HL-60 (cell line): ENCODE data around the gene PPIC.

Experiments used
- CTCF ChIP-seq: IDR thresholded peaks from one replicate; pipeline ENCODE4 v1.5.1; 2011; ENCODE audit warnings: low read length, control low read depth, inconsistent platforms; ENCODE audit not compliant: insufficient read depth
- GABPA ChIP-seq: IDR thresholded peaks from 2 replicates; pipeline ENCODE4 v1.6.1; 2012; ENCODE audit warnings: low read depth
- POLR2AphosphoS5 ChIP-seq: IDR thresholded peaks from 2 replicates; pipeline ENCODE4 v1.6.1; 2012; ENCODE audit warnings: low read depth
- SPI1 ChIP-seq: IDR thresholded peaks from 2 replicates; pipeline ENCODE4 v1.6.1; 2012; ENCODE audit warnings: low read depth, mild to moderate bottlenecking, borderline replicate concordance

DNA sequence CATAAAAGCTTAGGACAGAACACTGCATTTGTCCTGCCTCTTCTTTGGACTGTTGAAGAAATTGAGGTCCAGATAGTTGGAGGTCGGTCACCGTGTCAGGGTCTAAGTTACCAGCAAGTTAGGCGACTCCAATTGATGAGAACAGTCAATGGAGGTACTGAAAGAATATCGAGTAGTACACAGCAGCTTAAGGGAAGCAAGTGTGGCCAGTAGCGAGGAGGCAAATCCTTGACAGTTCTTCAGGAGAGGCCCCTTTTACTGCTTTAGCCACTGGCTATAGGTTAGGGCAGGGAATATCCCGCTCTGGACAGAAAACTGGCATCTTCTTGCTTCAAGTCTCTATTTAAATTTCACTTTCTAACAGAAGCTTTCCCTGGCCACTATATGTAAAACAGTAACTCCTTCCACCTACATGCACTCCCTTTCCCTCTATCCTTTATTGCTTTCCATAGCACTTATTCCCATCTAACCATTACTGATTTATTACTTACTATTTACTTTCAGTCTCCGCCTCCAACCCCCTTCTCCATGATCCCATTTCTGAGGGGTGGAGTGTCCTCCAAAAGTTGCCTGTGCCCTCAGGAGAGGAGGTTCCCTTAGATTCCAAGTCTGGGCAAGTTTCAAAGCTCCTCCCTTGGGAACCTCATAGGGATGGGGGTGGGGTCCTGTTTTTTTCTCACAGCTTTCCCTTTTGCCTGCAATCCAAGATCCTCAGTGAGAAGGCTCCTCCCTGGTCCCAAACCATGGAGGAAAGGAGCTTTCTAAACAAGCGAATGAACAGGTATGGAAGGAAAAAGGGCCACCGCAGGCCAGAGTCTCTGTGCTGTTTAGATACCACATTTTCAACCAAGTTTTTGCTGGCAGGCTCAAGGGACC lies 48.4 kb upstream of the PPIC start:
- TF ChIP-seq CTCF (no peak), POLR2AphosphoS5 (no peak), SPI1 (no peak), GABPA (no peak)
